Measurements from ENCODE around the gene ZNF845.

- TF ChIP-seq CTCF (IDR thresholded peaks at IDR 0.05; ENCODE audit: low read depth, low read length) (no peak), EZH2phosphoT487 (IDR thresholded peaks at IDR 0.05; ENCODE audit: low read depth) (no peak)
These were observed at the start of gene ZNF845 for GRCh38 chr19:53333463-53334449.
